GM19455 (cell line): ENCODE measurements around the gene AKAP14.
"Not testable (repeated sequence)": the region's sequence is repeated elsewhere in the genome, so short reads cannot be mapped to it uniquely, and the experiment has no call there.

ENCODE experiments used
- ATAC-seq: cut with Tn5 transposase; IDR thresholded peaks from one replicate; pipeline ENCODE4 v1.9.1; 2021; ENCODE audit not compliant: unreplicated experiment

AKAP14 gene

GRCh38 chrX:119895843-119896326, at the start of gene AKAP14:
Gene AKAP14, plus strand, starts transcription at chrX:119895893. Its CDS starts 7,331 bp downstream, at chrX:119903224.
- ATAC-seq: no peak

GRCh38 chrX:119852382-119853353, 43.0 kb upstream of the AKAP14 start, which contains the start of gene UPF3B:
Gene UPF3B, minus strand, starts transcription at chrX:119852963. Its CDS starts 35 bp downstream, at chrX:119852928.
- ATAC-seq: peak; percentile 97

GRCh38 chrX:119853444-119853843, 42.2 kb upstream of the AKAP14 start:
- ATAC-seq: no peak

GRCh38 chrX:119870626-119871131, 25.0 kb upstream of the AKAP14 start:
- peak; percentile 12 for ATAC-seq

GRCh38 chrX:119871245-119871598, 24.5 kb upstream of the AKAP14 start:
- ATAC-seq: peak; percentile 24

GRCh38 chrX:119871599-119872395, 23.9 kb upstream of the AKAP14 start, which contains the start of the genes NDUFA1 and RNF113A:
Gene NDUFA1, plus strand, starts transcription at chrX:119871832. Its CDS starts 80 bp downstream, at chrX:119871912.
Gene RNF113A, minus strand, starts transcription at chrX:119871733. Its CDS starts 120 bp downstream, at chrX:119871613.
- ATAC-seq: peak; percentile 90

- ATAC-seq: no peak
These were observed 17.0 kb upstream of the AKAP14 start for GRCh38 chrX:119878740-119879139.

GRCh38 chrX:119880076-119880475, 15.6 kb upstream of the AKAP14 start:
- no peak for ATAC-seq

- no peak for ATAC-seq
These were observed 14.9 kb upstream of the AKAP14 start for GRCh38 chrX:119880552-119881437.

GRCh38 chrX:119885554-119886428, 9.9 kb upstream of the AKAP14 start:
- no peak for ATAC-seq

- peak; percentile 88 for ATAC-seq
These were observed 7.8 kb upstream of the AKAP14 start for GRCh38 chrX:119887721-119888425.

GRCh38 chrX:119890626-119891025, 5.1 kb upstream of the AKAP14 start:
- not testable (repeated sequence) for ATAC-seq

- ATAC-seq: not testable (repeated sequence)
These were observed 3.6 kb upstream of the AKAP14 start for GRCh38 chrX:119891961-119892692.

- ATAC-seq: no peak
These were observed 3.4 kb downstream of the AKAP14 start for GRCh38 chrX:119899125-119899524.

GRCh38 chrX:119900976-119901375, 5.3 kb downstream of the AKAP14 start:
- ATAC-seq: no peak

- no peak for ATAC-seq
These were observed 20.6 kb downstream of the AKAP14 start for GRCh38 chrX:119916310-119916709.

GRCh38 chrX:119917877-119918276, 22.2 kb downstream of the AKAP14 start:
- ATAC-seq: no peak
